ENCODE measurements around the gene CAMK2G.

DNA sequence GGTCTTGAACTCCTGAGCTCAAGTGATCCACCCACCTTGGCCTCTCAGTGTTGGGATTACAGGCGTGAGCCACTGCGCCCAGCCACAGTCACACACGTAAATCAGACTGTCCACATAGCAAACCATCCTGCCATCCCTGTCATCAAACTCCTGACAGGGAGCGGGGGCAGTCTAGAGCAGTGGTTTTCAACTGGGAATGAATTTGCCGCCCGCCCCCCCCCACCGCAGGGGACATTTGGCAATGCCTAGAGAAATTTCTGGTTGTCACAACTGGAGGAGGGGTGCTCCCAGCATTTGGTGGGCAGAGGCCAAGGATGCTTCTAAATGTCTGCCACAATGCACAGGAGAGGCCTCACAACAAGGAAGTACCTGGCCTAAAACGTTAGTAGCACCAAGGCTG, 24.1 kb downstream of the CAMK2G start:
- TF ChIP-seq CTCF (IDR thresholded peaks at IDR 0.05; ENCODE audit: low read depth, low read length, poor library complexity, severe bottlenecking), result no peak
- no peak for TF ChIP-seq EZH2phosphoT487 (IDR thresholded peaks at IDR 0.05; ENCODE audit: borderline replicate concordance, low read length)

All from DOHH2 (cell line).